Right hindlimb (tissue), 1 donor: ENCODE measurements around the gene WRAP73.

ENCODE experiments used
- DNase-seq: peaks from one replicate; pipeline ENCODE4 v3.0.0-alpha.2; 2018

The WRAP73 gene

GRCh38 chr1:3668585-3669300 lies 18.8 kb upstream of the WRAP73 start:
- DNase-seq, result peak; percentile 57

GRCh38 chr1:3668148-3668547 lies 18.2 kb upstream of the WRAP73 start:
- peak; percentile 11 for DNase-seq

- DNase-seq, result peak; percentile 13
Observed at GRCh38 chr1:3664700-3665375, 14.9 kb upstream of the WRAP73 start.

- peak; percentile 6 for DNase-seq
Observed at GRCh38 chr1:3663999-3664699, 14.2 kb upstream of the WRAP73 start.

DNA sequence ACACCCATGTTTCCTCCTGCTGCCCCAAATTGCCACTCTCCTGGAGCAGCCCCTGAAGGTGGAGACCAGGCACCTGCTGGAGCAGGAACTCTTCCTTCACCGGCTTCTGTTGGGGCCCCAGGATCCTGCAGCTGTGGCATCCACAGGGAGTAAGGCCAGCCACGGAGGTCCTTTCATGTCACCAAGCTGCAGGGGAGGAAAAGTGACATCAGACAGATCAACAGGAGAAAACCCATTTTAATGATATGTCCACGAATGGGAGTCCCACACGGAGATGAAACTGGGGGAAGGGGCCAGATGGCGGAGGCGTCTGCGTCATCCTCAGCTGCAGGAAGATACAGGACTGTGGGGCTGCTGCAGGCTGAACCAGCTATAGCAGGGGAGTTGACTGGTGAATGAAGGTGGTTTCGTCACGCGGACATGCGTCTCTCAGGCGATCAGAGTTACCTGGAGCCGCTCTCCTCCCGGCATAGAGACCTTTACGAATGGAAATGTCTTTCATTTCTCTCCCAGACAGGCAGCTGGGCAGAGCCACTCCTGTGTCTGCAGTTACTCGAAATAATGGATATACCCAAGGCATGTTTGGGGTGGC lies 12.3 kb upstream of the WRAP73 start:
- peak; percentile 11 for DNase-seq

DNA sequence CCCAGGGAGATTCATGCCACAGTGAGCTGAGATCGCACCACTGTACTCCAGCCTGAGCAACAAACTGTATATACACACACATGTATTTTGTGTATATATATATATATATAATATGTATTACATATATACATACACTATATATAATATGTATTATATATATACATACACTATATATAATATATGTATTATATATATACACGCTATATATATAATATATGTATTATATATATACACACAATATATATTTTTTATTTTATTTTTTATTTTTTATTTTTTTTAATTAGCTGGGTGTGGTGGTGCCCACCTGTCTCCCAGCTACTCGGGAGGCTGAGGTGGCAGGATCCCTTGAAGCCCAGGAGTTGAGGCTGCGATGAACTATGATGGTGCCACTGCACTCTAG lies 11.7 kb upstream of the WRAP73 start:
- DNase-seq, result no peak

- DNase-seq, result no peak
Observed at GRCh38 chr1:3660704-3661103, 10.8 kb upstream of the WRAP73 start.

GRCh38 chr1:3659093-3659492 lies 9.2 kb upstream of the WRAP73 start:
- DNase-seq, result no peak

DNA sequence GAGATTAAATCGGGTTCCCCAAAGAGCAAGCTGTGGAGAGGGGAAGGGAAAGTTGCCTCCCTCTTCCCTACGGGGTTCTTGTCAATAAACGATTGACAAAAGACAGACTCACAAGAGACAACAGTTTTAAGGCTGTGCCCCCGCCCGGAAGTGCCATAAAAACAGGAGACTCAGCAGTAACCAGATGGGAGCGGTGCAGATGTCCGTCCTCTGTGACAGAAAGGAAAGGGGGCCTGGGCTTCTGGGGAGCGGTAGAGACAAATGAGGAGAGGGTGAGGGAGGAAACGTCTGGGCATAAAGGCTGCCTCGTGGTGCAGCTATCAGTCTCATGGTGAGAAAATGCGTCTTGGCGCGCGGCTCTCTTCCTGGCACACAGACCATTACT lies 8.3 kb upstream of the WRAP73 start:
- DNase-seq, result peak; percentile 5

DNA sequence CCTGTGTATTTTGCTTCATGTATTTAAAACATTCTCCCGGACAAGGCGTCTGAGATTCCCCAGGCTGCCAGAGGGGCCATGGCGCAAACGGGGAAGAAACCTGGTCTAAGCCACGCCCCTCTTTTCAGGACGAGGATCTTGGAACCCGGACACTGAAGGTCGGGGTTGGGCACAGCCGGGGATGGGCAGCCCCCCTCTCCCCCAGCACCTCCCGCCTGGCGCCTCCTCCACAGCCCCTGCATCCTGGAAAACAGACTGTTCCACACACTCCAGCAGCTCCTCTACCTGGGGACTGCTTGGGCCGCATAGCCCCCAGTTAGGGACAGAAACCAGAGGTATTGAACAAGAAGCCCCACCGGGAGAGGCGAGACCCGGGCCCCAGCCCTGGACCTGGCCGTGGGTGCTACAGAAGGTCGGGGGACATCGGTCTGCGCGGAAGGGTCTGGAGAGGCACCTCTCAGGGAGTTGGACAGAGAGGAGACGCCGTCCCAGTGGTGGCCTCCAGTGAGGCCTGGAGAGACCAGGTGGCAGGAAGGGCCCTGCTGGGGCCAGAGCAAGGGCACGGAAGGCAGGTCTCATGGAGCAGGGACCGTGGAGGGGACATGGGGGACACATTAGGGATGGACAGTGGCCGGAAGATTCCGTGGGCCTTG lies 7.8 kb upstream of the WRAP73 start:
- no peak for DNase-seq

- DNase-seq, result no peak
Observed at GRCh38 chr1:3657096-3657475, 7.2 kb upstream of the WRAP73 start.

- no peak for DNase-seq
Observed at GRCh38 chr1:3656450-3657095, 6.7 kb upstream of the WRAP73 start.

DNA sequence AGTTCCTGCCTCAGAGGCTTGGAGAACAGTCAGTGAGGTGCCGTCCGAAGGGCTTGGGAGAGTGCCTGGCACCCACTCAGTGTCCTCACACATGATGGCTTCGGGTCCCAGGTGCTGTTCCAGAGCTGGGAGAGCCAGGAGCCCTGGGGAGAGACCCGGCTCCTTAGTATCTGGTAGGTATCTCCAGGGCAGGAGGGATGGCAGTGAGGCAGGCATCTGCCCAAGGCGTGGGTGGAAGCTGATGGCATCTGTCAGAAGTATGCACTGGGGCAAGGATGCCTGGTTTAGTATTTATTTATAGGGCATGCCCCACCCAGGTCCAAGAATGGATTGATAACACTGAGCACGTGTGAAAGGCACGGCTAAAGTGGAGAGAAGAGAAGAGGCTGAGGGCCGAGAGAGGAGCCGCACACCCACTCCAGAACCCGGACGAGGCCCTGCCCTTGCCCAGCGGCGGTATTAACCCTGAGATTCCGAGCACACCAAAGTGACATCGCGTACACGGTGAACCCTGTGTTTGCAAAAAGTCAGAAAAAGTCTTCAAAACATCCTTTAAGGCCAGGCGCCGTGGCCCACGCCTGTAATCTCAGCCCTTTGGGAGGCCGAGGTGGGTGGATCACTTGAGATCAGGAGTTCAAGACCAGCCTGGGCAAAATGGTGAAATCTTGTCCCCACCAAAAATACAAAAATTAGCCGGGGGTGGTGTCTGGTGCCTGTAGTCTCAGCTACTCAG lies 4.8 kb upstream of the WRAP73 start:
- peak; percentile 18 for DNase-seq

DNA sequence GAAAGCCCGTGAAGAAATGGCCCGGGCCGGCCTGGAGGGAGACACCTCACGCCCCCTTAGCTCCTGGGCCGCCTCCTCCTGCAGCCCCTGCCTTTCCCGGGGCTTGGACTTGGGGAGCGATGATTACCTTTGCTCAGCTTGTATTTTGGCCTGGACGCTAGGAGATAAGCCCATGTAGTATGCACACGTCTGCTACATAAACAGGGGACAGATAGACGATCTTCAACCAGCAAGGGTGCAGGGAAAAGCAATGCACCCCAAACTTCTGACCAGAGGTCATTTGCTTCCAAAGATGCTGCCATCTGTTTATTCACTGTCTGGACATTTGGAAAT lies 3.3 kb upstream of the WRAP73 start:
- no peak for DNase-seq

DNA sequence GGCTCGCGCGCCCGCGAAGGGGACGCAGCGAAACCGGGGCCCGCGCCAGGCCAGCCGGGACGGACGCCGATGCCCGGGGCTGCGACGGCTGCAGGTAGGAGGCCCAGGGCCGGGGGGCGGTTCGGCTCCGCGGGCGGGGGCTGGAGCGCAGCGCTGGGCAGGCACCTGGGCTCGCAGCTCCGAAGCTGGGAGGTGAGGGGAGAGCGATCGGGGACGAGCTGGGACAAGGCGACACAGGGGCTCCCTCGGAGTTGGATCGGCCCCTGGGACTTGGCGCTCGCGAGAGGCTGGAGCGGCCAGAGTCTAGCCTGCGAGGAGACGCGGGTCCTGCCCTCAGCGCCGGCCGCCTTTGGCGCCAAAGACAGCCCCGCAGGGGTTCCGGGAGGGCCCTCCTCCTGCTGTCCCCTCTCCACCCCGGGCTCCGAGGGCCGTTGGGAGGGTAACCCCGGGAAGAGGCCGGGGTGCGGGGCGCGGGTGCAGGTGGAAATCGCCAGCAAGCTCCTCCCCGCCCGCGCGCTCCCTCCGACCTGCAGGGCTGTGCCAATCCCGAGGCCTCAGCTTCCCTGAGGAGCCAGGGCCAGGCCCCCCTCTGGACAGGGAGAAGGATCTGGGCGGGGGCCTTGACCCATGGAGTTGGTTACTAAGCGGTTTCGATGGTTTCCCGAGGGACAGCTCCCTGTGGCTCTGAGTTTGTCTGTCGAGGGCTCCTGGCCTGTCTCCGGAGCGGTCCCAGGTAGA lies 2.8 kb upstream of the WRAP73 start:
- no peak for DNase-seq

GRCh38 chr1:3651930-3652547 lies 2.1 kb upstream of the WRAP73 start, which contains the start of gene TP73:
Gene TP73, plus strand, starts transcription at chr1:3652516. Its CDS starts 29,850 bp downstream, at chr1:3682366.
- no peak for DNase-seq

GRCh38 chr1:3651026-3651929 lies 1.4 kb upstream of the WRAP73 start:
- peak; percentile 17 for DNase-seq

DNA sequence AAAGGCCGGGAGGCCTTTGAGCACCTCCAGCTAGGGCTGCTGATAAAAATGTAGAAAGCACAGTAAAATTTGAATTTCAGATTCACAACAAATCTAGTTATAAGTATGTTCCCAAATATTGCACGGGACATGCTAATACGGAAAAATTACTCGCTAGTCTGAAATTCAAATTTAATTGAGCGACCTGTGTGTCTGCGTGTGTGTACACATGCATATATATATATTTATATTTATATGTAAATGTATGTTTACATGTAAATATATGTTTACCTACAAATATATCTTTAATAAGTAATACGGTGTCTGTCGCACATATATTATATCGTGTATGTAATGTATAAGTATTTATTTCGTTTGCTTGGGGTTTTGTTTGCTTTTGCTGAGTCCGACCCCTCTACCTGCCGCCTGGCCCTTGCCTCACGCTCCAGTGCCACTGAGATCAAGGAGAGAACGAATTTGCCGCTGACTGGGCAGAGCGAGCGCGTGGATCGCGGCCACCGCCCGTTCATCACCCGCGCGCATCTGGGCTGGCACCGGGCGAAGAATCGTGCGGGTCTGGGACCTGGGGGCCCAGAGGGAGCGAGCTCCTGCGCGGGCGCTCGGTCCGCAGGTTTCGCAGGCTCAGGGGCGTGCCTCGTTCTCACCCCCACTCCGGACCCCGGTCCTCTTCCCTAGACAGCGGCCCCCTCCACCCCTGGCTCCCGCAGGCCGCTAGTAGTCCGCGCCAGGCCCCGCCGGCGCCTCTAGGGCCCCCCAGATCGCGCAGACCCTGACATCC lies 534 bp upstream of the WRAP73 start:
- DNase-seq, result peak; percentile 17

DNA sequence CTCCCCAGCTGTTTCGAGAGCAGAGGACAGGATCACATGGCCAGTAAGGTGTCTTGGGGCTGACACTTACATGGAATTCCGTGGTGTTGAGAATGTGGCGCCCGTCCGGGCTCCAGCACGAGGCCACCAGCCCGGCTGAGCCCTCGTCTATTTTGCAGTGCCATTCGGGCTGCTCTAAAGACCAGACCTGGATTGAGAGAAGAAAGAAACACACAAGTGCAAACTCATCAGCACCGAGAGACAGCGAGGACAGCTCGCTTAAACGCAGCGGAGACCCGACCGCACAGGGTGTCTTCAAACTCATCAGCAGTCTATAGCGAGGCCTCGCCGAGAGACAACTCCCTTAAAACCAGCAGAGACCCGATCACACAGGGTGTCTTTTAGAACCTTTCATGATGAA lies 3.3 kb downstream of the WRAP73 start:
- no peak for DNase-seq
